Measurements from ENCODE around the gene POU3F1.

The POU3F1 gene

DNA sequence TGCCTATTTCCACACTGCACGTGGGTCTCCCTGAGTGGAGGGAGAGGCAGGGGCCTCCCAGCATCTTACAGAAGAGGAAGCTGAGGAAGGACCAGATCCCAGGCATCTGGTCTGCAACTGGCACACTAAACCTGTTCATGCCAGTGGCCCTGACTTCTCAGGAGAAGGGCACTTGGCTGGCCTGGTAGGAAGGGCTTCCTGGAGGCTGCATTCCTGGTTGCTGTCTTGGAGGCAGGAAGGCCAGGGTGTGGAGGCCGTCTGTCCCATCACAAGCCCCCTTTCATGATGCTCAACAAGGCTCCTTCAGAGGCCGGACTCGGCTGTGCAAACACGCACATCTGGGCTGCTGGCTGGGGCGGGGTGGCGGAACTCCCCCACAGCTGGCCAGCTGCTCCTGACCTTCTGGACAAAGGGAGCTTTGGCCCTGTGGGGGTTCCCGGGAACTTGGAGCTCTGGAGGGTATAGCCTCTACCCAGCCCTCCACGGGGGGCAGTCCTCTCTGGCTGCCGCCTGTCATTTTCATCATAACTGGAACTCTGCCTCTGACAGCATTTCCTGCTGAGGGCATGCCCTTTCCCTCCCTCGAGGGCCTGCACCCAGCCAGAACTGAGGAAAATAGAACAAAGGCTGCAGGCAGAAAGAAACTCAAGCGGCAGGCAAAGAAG lies 39.2 kb upstream of the POU3F1 start:
- Histone ChIP-seq H3K27ac (ENCODE audit: low read depth, low read length) (no peak overlapping the region), H3K4me1 (ENCODE audit: control insufficient read depth, insufficient read depth, low read length) (peaks cover 21% of the 10 kb centered on the region), H3K36me3 (ENCODE audit: control insufficient read depth, insufficient read depth, low read length) (no peaks in the 10 kb centered on the region), H3K9ac (ENCODE audit: low read length) (no peak overlapping the region), H3K27me3 (ENCODE audit: control insufficient read depth, insufficient read depth, low read length) (no peaks in the 10 kb centered on the region), H3K4me3 (ENCODE audit: low read depth, low read length) (no peak overlapping the region), H3K9me3 (ENCODE audit: control insufficient read depth, insufficient read depth, low read depth, low read length) (no peaks in the 10 kb centered on the region)

- no peaks in the 10 kb centered on the region for H3K9me3 ChIP-seq (ENCODE audit: control insufficient read depth, insufficient read depth, low read depth, low read length)
- H3K36me3 ChIP-seq (ENCODE audit: control insufficient read depth, insufficient read depth, low read length), result no peaks in the 10 kb centered on the region
- H3K4me3 ChIP-seq (ENCODE audit: low read depth, low read length), result no peak overlapping the region
- H3K9ac ChIP-seq (ENCODE audit: low read length), result no peak overlapping the region
- H3K27me3 ChIP-seq (ENCODE audit: control insufficient read depth, insufficient read depth, low read length), result no peaks in the 10 kb centered on the region
- no peak overlapping the region for H3K27ac ChIP-seq (ENCODE audit: low read depth, low read length)
- peaks cover 21% of the 10 kb centered on the region for H3K4me1 ChIP-seq (ENCODE audit: control insufficient read depth, insufficient read depth, low read length)
These were observed 38.1 kb upstream of the POU3F1 start for GRCh38 chr1:38084700-38085099.

DNA sequence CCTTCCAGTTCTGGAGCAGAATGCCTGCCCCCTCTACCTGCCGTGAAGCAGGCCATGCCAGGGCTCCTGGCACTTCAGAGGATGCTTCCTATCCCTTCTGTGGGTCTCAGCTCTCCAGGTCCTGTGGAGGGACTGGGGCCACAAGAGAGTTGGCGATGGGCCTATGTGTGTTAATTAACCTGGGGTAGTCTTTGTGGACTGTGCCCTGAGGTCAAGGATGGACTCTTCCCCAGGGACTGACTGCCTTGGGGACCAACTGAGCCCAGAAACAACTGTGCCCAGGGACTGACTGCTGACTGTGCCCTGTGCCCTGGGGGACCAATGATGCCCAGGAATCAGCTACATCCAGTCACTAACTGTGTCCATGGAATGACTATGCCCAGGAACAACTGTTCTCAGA lies 37.5 kb upstream of the POU3F1 start:
- Histone ChIP-seq H3K27ac (ENCODE audit: low read depth, low read length) (no peak overlapping the region), H3K4me1 (ENCODE audit: control insufficient read depth, insufficient read depth, low read length) (peaks cover 21% of the 10 kb centered on the region), H3K9ac (ENCODE audit: low read length) (no peak overlapping the region), H3K4me3 (ENCODE audit: low read depth, low read length) (no peak overlapping the region), H3K27me3 (ENCODE audit: control insufficient read depth, insufficient read depth, low read length) (no peaks in the 10 kb centered on the region), H3K36me3 (ENCODE audit: control insufficient read depth, insufficient read depth, low read length) (no peaks in the 10 kb centered on the region), H3K9me3 (ENCODE audit: control insufficient read depth, insufficient read depth, low read depth, low read length) (no peaks in the 10 kb centered on the region)

- no peaks in the 10 kb centered on the region for H3K9me3 ChIP-seq (ENCODE audit: control insufficient read depth, insufficient read depth, low read depth, low read length)
- no peaks in the 10 kb centered on the region for H3K27me3 ChIP-seq (ENCODE audit: control insufficient read depth, insufficient read depth, low read length)
- H3K4me1 ChIP-seq (ENCODE audit: control insufficient read depth, insufficient read depth, low read length), result peaks cover 18% of the 10 kb centered on the region
- no peak overlapping the region for H3K27ac ChIP-seq (ENCODE audit: low read depth, low read length)
- no peak overlapping the region for H3K4me3 ChIP-seq (ENCODE audit: low read depth, low read length)
- H3K9ac ChIP-seq (ENCODE audit: low read length), result no peak overlapping the region
- H3K36me3 ChIP-seq (ENCODE audit: control insufficient read depth, insufficient read depth, low read length), result no peaks in the 10 kb centered on the region
These were observed 36.9 kb upstream of the POU3F1 start for GRCh38 chr1:38083541-38083940.

DNA sequence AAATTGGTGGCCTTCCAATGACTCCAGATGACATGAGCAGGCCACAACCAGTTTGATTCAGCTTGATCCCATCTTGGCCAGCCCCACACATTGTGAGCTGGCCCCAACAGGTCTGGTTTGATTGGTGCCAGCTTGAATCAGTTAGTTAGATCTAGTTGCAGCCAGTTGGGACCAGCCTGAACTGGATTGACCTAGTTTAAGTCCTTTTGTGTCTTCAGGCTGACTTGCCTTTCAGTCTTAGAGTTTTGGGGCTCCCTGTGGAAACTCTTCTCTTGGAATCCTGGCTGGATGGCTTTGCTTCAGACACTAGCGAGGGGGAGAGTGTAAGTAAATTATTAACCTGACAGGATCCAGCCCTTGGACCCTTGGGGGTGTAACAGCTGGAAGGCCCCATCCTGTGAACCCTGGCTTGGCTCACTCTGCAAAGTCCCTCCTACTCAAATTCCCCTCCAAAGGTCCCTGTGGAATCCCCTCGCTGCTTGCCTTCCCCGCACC lies 36.2 kb upstream of the POU3F1 start:
- Histone ChIP-seq H3K9me3 (ENCODE audit: control insufficient read depth, insufficient read depth, low read depth, low read length) (no peaks in the 10 kb centered on the region), H3K27me3 (ENCODE audit: control insufficient read depth, insufficient read depth, low read length) (no peaks in the 10 kb centered on the region), H3K4me1 (ENCODE audit: control insufficient read depth, insufficient read depth, low read length) (peaks cover 18% of the 10 kb centered on the region), H3K4me3 (ENCODE audit: low read depth, low read length) (no peak overlapping the region), H3K27ac (ENCODE audit: low read depth, low read length) (no peak overlapping the region), H3K9ac (ENCODE audit: low read length) (no peak overlapping the region), H3K36me3 (ENCODE audit: control insufficient read depth, insufficient read depth, low read length) (no peaks in the 10 kb centered on the region)

- H3K4me3 ChIP-seq (ENCODE audit: low read depth, low read length), result no peak overlapping the region
- H3K9ac ChIP-seq (ENCODE audit: low read length), result no peak overlapping the region
- H3K36me3 ChIP-seq (ENCODE audit: control insufficient read depth, insufficient read depth, low read length), result no peaks in the 10 kb centered on the region
- peaks cover 18% of the 10 kb centered on the region for H3K4me1 ChIP-seq (ENCODE audit: control insufficient read depth, insufficient read depth, low read length)
- H3K9me3 ChIP-seq (ENCODE audit: control insufficient read depth, insufficient read depth, low read depth, low read length), result no peaks in the 10 kb centered on the region
- no peaks in the 10 kb centered on the region for H3K27me3 ChIP-seq (ENCODE audit: control insufficient read depth, insufficient read depth, low read length)
- H3K27ac ChIP-seq (ENCODE audit: low read depth, low read length), result no peak overlapping the region
These were observed 32.4 kb upstream of the POU3F1 start for GRCh38 chr1:38079019-38079418.

DNA sequence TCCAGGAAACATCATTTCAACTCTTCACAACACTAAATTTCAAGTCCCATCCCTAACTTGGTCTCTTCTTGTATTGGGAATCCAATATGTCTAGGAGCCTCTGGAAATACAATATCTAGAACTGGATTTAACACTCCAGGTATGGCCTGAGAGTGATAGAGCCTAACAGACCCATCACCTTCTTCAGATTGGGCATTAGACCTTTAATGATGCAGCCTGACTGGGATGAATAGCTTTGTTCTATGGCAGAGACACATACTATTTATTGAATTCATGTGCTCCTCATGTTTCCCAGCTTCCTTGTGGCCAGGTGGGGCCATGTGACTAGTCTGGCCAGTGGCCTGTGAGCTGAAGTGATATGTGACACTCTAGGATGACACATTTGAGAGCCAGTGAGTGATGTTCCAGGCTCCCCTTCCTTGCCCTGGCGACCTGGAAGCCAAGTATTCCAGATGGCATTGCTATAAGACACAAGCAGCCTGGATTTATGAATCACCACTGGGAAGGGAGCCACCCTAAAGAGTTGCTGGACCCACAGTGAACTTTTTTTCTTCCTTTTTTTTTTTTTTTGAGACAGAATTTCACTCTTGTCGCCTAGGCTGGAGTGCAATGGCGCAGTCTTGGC lies 31.0 kb upstream of the POU3F1 start:
- no peaks in the 10 kb centered on the region for H3K9me3 ChIP-seq (ENCODE audit: control insufficient read depth, insufficient read depth, low read depth, low read length)
- no peak overlapping the region for H3K4me3 ChIP-seq (ENCODE audit: low read depth, low read length)
- no peaks in the 10 kb centered on the region for H3K36me3 ChIP-seq (ENCODE audit: control insufficient read depth, insufficient read depth, low read length)
- peaks cover 19% of the 10 kb centered on the region for H3K4me1 ChIP-seq (ENCODE audit: control insufficient read depth, insufficient read depth, low read length)
- H3K9ac ChIP-seq (ENCODE audit: low read length), result no peak overlapping the region
- H3K27me3 ChIP-seq (ENCODE audit: control insufficient read depth, insufficient read depth, low read length), result no peaks in the 10 kb centered on the region
- no peak overlapping the region for H3K27ac ChIP-seq (ENCODE audit: low read depth, low read length)

DNA sequence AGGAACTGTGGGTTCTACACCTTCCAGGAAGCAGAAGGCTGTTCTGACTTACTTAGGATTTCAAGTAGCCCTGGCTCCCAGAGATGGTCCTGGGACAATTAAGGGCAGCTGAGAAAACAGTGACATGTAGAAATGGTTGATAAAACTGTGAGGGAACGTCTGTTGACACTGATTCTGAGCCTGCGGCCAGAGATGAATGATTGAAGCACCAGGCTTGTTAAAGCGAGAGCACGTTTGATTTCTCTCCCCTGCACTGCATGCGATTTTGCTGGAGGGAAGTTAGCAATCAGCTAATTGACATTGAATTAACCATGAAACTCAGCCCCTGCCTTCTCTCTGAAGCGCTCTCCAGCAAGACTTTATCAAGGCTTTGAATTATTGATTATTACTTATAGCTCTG lies 29.9 kb upstream of the POU3F1 start:
- Histone ChIP-seq H3K4me3 (ENCODE audit: low read depth, low read length) (no peak overlapping the region), H3K36me3 (ENCODE audit: control insufficient read depth, insufficient read depth, low read length) (no peaks in the 10 kb centered on the region), H3K9me3 (ENCODE audit: control insufficient read depth, insufficient read depth, low read depth, low read length) (no peaks in the 10 kb centered on the region), H3K9ac (ENCODE audit: low read length) (no peak overlapping the region), H3K27ac (ENCODE audit: low read depth, low read length) (no peak overlapping the region), H3K4me1 (ENCODE audit: control insufficient read depth, insufficient read depth, low read length) (peaks cover 26% of the 10 kb centered on the region), H3K27me3 (ENCODE audit: control insufficient read depth, insufficient read depth, low read length) (no peaks in the 10 kb centered on the region)

GRCh38 chr1:38076038-38076437 lies 29.4 kb upstream of the POU3F1 start:
- no peaks in the 10 kb centered on the region for H3K36me3 ChIP-seq (ENCODE audit: control insufficient read depth, insufficient read depth, low read length)
- H3K9ac ChIP-seq (ENCODE audit: low read length), result no peak overlapping the region
- H3K27me3 ChIP-seq (ENCODE audit: control insufficient read depth, insufficient read depth, low read length), result no peaks in the 10 kb centered on the region
- H3K27ac ChIP-seq (ENCODE audit: low read depth, low read length), result no peak overlapping the region
- H3K4me3 ChIP-seq (ENCODE audit: low read depth, low read length), result no peak overlapping the region
- H3K4me1 ChIP-seq (ENCODE audit: control insufficient read depth, insufficient read depth, low read length), result peaks cover 30% of the 10 kb centered on the region
- no peaks in the 10 kb centered on the region for H3K9me3 ChIP-seq (ENCODE audit: control insufficient read depth, insufficient read depth, low read depth, low read length)

GRCh38 chr1:38075191-38075590 lies 28.6 kb upstream of the POU3F1 start:
- Histone ChIP-seq H3K27ac (ENCODE audit: low read depth, low read length) (no peak overlapping the region), H3K4me1 (ENCODE audit: control insufficient read depth, insufficient read depth, low read length) (peaks cover 30% of the 10 kb centered on the region), H3K9ac (ENCODE audit: low read length) (no peak overlapping the region), H3K4me3 (ENCODE audit: low read depth, low read length) (no peak overlapping the region), H3K9me3 (ENCODE audit: control insufficient read depth, insufficient read depth, low read depth, low read length) (no peaks in the 10 kb centered on the region), H3K27me3 (ENCODE audit: control insufficient read depth, insufficient read depth, low read length) (no peaks in the 10 kb centered on the region), H3K36me3 (ENCODE audit: control insufficient read depth, insufficient read depth, low read length) (no peaks in the 10 kb centered on the region)

DNA sequence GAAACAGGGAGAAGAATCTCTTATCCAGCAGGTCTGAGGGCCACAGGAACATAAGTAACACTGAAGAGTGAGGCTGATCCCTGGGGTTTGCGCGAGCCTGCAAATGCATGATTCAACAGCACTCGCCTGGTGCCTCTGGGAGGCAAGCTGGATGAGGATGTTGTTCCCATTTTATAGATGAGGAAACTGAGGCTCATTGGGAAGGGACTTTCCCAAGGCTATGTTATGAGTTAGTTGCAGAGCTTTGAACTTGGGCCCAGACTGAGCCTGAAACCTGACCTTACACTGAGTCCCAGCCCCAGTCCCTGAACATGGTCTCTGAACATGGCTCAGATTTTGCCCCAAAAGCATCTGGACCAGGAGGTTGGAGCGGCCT lies 27.7 kb upstream of the POU3F1 start:
- no peak overlapping the region for H3K4me3 ChIP-seq (ENCODE audit: low read depth, low read length)
- no peak overlapping the region for H3K27ac ChIP-seq (ENCODE audit: low read depth, low read length)
- no peaks in the 10 kb centered on the region for H3K36me3 ChIP-seq (ENCODE audit: control insufficient read depth, insufficient read depth, low read length)
- peaks cover 30% of the 10 kb centered on the region for H3K4me1 ChIP-seq (ENCODE audit: control insufficient read depth, insufficient read depth, low read length)
- no peaks in the 10 kb centered on the region for H3K27me3 ChIP-seq (ENCODE audit: control insufficient read depth, insufficient read depth, low read length)
- H3K9me3 ChIP-seq (ENCODE audit: control insufficient read depth, insufficient read depth, low read depth, low read length), result no peaks in the 10 kb centered on the region
- no peak overlapping the region for H3K9ac ChIP-seq (ENCODE audit: low read length)
